SK-N-SH (cell line): ENCODE results near the gene BTF3. TPM values are rescaled to one million over a fixed set of nuclear protein-coding genes. Genes with fewer than 3 reads are reported as not detected.
"Not testable (repeated sequence)": the region's sequence is repeated elsewhere in the genome, so short reads cannot be mapped to it uniquely, and the experiment has no call there.

Source experiments
- CTCF ChIA-PET: fragments of 300-600, 350-600 bp; formaldehyde crosslinking; extraction: SDS; loops from one replicate; lab custom pipeline; 2021; lab: Yijun Ruan, JAX
- POLR2A ChIA-PET: fragments of 350-600 bp; sonication (Branson Sonifier 250); formaldehyde crosslinking; extraction: SDS; loops from one replicate; lab custom pipeline; 2020; ENCODE audit warnings: antibody characterized with exemption, inconsistent platforms; lab: Yijun Ruan, JAX
- DNase-seq: peaks from one replicate; pipeline ENCODE4 v3.0.0; 2012
- H2AFZ ChIP-seq: fragments of 200-600 bp; sonication (generic); 2 replicates; pipeline ENCODE4 v1.8.1; 2016; ENCODE audit warnings: antibody characterized with exemption, mild to moderate bottlenecking, low read depth
- H3F3A ChIP-seq: fragments of 200-600 bp; sonication (generic); replicated peaks from 2 replicates; pipeline ENCODE3; 2016; ENCODE audit warnings: antibody characterized with exemption, mild to moderate bottlenecking; ENCODE audit not compliant: insufficient read depth
- H3K27ac ChIP-seq, 2 experiments: fragments of 200-500 bp in 1 of 2; fragments of 200-600 bp in 1 of 2; sonication (Bioruptor generic) in 1 of 2; sonication (generic), shearing (Covaris generic) in 1 of 2; 2 replicates each; pipeline versions ENCODE4 v1.5.1 to v1.6.1; 2014 to 2016; ENCODE audit warnings: low read depth in 2 of 2, inconsistent platforms in 1 of 2, low read length in 1 of 2, mild to moderate bottlenecking in 1 of 2, mixed read lengths in 1 of 2
- H3K27me3 ChIP-seq: fragments of 200-600 bp; sonication (generic), shearing (Covaris generic); 2 replicates; pipeline ENCODE4 v1.6.1; 2016; ENCODE audit warnings: mixed run types; ENCODE audit not compliant: insufficient read depth
- H3K36me3 ChIP-seq, 2 experiments: fragments of 200-500 bp in 1 of 2; fragments of 200-600 bp in 1 of 2; sonication (Bioruptor generic) in 1 of 2; sonication (generic) in 1 of 2; replicated peaks in 1 of 2; 2 replicates each; pipeline versions ENCODE3 to v1.5.1; 2014 to 2016; ENCODE audit warnings: low read length in 1 of 2, mild to moderate bottlenecking in 1 of 2; ENCODE audit not compliant: insufficient read depth in 2 of 2, control insufficient read depth in 1 of 2
- H3K4me1 ChIP-seq, 2 experiments: fragments of 200-500 bp in 1 of 2; fragments of 200-600 bp in 1 of 2; sonication (Bioruptor generic) in 1 of 2; sonication (generic), shearing (Covaris generic) in 1 of 2; 2 replicates each; pipeline versions ENCODE4 v1.5.1 to v1.6.1; 2014 to 2016; ENCODE audit warnings: low read depth in 1 of 2, low read length in 1 of 2, mixed run types in 1 of 2; ENCODE audit not compliant: insufficient read depth in 2 of 2, control insufficient read depth in 1 of 2
- H3K4me2 ChIP-seq: fragments of 200-600 bp; sonication (generic), shearing (Covaris generic); 2 replicates; pipeline ENCODE4 v1.6.1; 2017; ENCODE audit warnings: mixed run types
- H3K4me3 ChIP-seq, 2 experiments: fragments of 200-500 bp in 1 of 2; fragments of 200-600 bp in 1 of 2; sonication (Bioruptor generic) in 1 of 2; sonication (generic), shearing (Covaris generic) in 1 of 2; 2 replicates each; pipeline versions ENCODE4 v1.5.1 to v1.8.1; 2014 to 2016; ENCODE audit warnings: low read depth in 2 of 2, inconsistent platforms in 1 of 2, low read length in 1 of 2, mild to moderate bottlenecking in 1 of 2, mixed read lengths in 1 of 2, moderate library complexity in 1 of 2
- H3K79me2 ChIP-seq: fragments of 200-600 bp; sonication (generic); 2 replicates; pipeline ENCODE4 v1.8.1; 2017; ENCODE audit warnings: mild to moderate bottlenecking; ENCODE audit not compliant: insufficient read depth
- H3K9ac ChIP-seq: fragments of 200-600 bp; sonication (generic); 2 replicates; pipeline ENCODE4 v1.6.1; 2017; ENCODE audit warnings: mixed run types
- H3K9me2 ChIP-seq: fragments of 200-600 bp; sonication (generic); 2 replicates; pipeline ENCODE4 v1.6.1; 2017; ENCODE audit warnings: mixed run types
- H3K9me3 ChIP-seq: fragments of 200-600 bp; sonication (generic); 2 replicates; pipeline ENCODE4 v1.6.1; 2017; ENCODE audit warnings: mixed run types, mild to moderate bottlenecking, moderate library complexity
- H4K20me1 ChIP-seq: fragments of 200-600 bp; sonication (generic); 2 replicates; pipeline ENCODE4 v1.6.1; 2017; ENCODE audit warnings: mild to moderate bottlenecking, mixed run types; ENCODE audit not compliant: insufficient read depth
- CHD2 ChIP-seq: fragments of 150-350 bp; IDR thresholded peaks from 2 replicates; pipeline ENCODE4 v1.6.1; 2018; ENCODE audit warnings: low read length; ENCODE audit not compliant: partially characterized antibody
- EP300 ChIP-seq, 2 experiments: IDR thresholded peaks; 2 replicates each; pipeline versions ENCODE4 v1.4.0 to v1.6.1; 2012; ENCODE audit warnings: borderline replicate concordance in 1 of 2, low read depth in 1 of 2, low read length in 1 of 2
- FOSL2 ChIP-seq: IDR thresholded peaks from 2 replicates; pipeline ENCODE4 v1.4.0; 2012; ENCODE audit warnings: low read depth, mild to moderate bottlenecking, moderate library complexity, borderline replicate concordance
- GABPA ChIP-seq: IDR thresholded peaks from 2 replicates; pipeline ENCODE4 v1.4.0; 2012; ENCODE audit warnings: low read depth, mild to moderate bottlenecking
- JUND ChIP-seq: IDR thresholded peaks from 2 replicates; pipeline ENCODE4 v1.4.0; 2012
- MXI1 ChIP-seq: IDR thresholded peaks from 2 replicates; pipeline ENCODE4 v1.6.1; 2012; ENCODE audit warnings: mild to moderate bottlenecking, low read depth, low read length, improper control_type of control experiment
- PBX3 ChIP-seq: IDR thresholded peaks from 2 replicates; pipeline ENCODE4; 2012
- RFX5 ChIP-seq: IDR thresholded peaks from 2 replicates; pipeline ENCODE4 v1.6.1; 2012; ENCODE audit warnings: mild to moderate bottlenecking, improper control_type of control experiment, low read length
- RXRA ChIP-seq: IDR thresholded peaks from 2 replicates; pipeline ENCODE4 v1.4.0; 2012; ENCODE audit warnings: low read depth, mild to moderate bottlenecking, borderline replicate concordance
- TCF12 ChIP-seq: IDR thresholded peaks from 2 replicates; pipeline ENCODE4 v1.4.0; 2012
- TEAD4 ChIP-seq: IDR thresholded peaks from 2 replicates; pipeline ENCODE4 v1.4.0; 2012; ENCODE audit warnings: mild to moderate bottlenecking, borderline replicate concordance; ENCODE audit not compliant: insufficient read depth
- USF1 ChIP-seq: IDR thresholded peaks from 2 replicates; pipeline ENCODE4 v1.4.0; 2012; ENCODE audit warnings: low read depth, borderline replicate concordance
- YY1 ChIP-seq: IDR thresholded peaks from 2 replicates; pipeline ENCODE4 v1.4.0; 2012; ENCODE audit warnings: low read depth, mild to moderate bottlenecking
- ZBTB33 ChIP-seq: IDR thresholded peaks from 2 replicates; pipeline ENCODE4 v1.4.0; 2012; ENCODE audit warnings: low read depth, borderline replicate concordance
- WGBS: methylation state at CpG from one replicate; pipeline ENCODE4 v1.1.6; 2017; ENCODE audit warnings: low lambda C conversion rate; 5-methylcytosine and 5-hydroxymethylcytosine counted together
- polyA plus RNA-seq, 3 experiments: library from polyadenylated mRNA; depleted of rRNA; stranded (reverse); fragments of >200 nt; gene quantifications; 2 replicates each; pipeline ENCODE4 v1.2.3, GENCODE V29; 2012
- TF ChIP-seq, protein P1 (sequence below): fragments of 150-350 bp; IDR thresholded peaks from 2 replicates; pipeline ENCODE4 v1.6.1; 2016; ENCODE audit warnings: mild to moderate bottlenecking, low read depth, low read length

The BTF3 gene
- polyA plus RNA-seq, 1 of the 3 experiments (the other 2 are of a cell fraction), result 492 TPM

DNA sequence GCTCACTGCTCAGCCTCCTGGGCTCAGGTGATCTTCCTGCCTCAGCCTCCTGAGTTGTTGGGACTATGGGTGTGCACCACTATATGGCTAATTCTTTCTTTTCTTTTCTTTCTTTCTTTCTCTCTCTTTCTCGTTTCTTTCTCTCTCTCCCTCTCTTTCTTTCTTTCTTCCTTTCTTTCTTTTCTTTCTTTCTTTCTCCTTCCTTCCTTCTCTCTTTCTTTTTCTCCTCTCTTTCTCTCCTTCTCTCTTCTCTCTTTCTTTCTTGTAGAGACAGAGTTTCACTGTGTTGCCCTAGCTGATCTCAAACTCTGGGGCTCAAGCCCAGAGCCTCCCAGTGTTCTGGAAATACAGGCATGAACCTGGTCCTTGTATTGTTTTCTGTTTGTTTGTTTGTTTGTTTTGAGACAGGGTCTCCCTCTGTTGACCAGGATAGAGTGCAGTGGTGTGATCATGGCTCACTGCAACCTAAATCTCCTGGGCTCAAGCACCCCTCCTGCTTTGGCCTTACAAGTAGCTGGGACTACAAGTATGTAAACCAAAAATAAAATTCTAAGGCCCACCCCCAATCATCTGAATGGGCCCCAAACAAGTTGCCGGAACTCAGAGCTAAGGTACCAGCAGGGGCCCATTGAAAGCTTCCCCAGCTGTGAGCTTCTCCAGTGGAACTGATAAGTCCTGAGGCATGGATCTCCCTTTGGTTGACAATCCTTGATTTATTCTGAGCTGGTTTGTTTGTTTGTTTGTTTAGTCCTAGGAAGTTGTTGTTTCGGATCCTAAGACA lies 11.9 kb upstream of the BTF3 start:
- no peaks in the 10 kb centered on the region for H4K20me1 ChIP-seq
- H3K4me3 ChIP-seq, result no peak overlapping the region
- no peaks in the 10 kb centered on the region for H3K36me3 ChIP-seq
- H2AFZ ChIP-seq, result no peak overlapping the region
- no peak for TF ChIP-seq FOSL2
- no peak for TF ChIP-seq EP300 (IDR thresholded peaks at IDR 0.05; ENCODE audit: borderline replicate concordance in 1 of 2, low read depth in 1 of 2, low read length in 1 of 2)
- no peak overlapping the region for H3K27ac ChIP-seq
- no peak for DNase-seq
- POLR2A ChIA-PET, result no interaction called here
- H3K9me2 ChIP-seq, result no peaks in the 10 kb centered on the region
- H3F3A ChIP-seq, result peaks cover 13% of the 10 kb centered on the region
- no peaks in the 10 kb centered on the region for H3K79me2 ChIP-seq
- H3K4me2 ChIP-seq, result no peak overlapping the region
- no peaks in the 10 kb centered on the region for H3K27me3 ChIP-seq
- 50% methylated on average over 3 of the region's 3 CpGs for WGBS
- no peaks in the 10 kb centered on the region for H3K4me1 ChIP-seq
- H3K9me3 ChIP-seq, result no peaks in the 10 kb centered on the region
- CTCF ChIA-PET, result interaction anchor here (1.4 to 4.5 kb wide), 2 partner anchors 11 to 35 kb away, joined by 7 to 14 read pairs; partner anchors contain the start of gene BTF3
- no peak overlapping the region for H3K9ac ChIP-seq

- H3K9ac ChIP-seq, H3K27me3 ChIP-seq, H2AFZ ChIP-seq, H3K4me3 ChIP-seq, H3K79me2 ChIP-seq, H3K4me1 ChIP-seq, H3K36me3 ChIP-seq, DNase-seq, H3K27ac ChIP-seq, H4K20me1 ChIP-seq, H3K9me3 ChIP-seq, POLR2A ChIA-PET, H3K4me2 ChIP-seq, H3K9me2 ChIP-seq: not testable (repeated sequence)
- peaks cover 13% of the 10 kb centered on the region for H3F3A ChIP-seq
- CTCF ChIA-PET, result interaction anchor here (1.1 to 4.5 kb wide), 4 partner anchors 10 to 271 kb away, joined by 4 to 14 read pairs (median 6); partner anchors contain the start of gene BTF3
- WGBS, result 80% methylated on average over 4 of the region's 4 CpGs
Observed at GRCh38 chr5:73487257-73487656, 11.0 kb upstream of the BTF3 start.

DNA sequence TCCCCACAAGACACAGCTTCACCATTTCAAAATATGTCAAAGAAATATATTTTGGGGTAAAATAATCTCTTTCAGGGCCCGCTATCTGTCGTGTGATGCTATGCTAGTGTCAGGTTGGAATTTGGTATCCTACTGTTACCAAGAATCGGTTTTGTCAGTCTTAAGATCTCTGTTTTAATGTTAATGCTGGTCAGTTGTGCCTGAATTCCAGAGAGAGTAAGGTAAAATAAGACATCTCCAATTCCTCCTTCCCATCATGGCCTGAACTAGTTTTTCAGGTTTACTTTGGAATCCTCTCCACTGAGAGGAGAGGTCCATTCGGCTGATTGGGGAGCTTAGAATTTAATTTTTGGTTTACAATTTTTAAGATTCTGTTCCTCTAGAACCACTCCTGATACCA lies 10.4 kb upstream of the BTF3 start:
- no peak for TF ChIP-seq TEAD4
- no peak for TF ChIP-seq TCF12
- no peak for TF ChIP-seq PBX3
- TF ChIP-seq ZBTB33, result no peak
- TF ChIP-seq, protein P1, sequence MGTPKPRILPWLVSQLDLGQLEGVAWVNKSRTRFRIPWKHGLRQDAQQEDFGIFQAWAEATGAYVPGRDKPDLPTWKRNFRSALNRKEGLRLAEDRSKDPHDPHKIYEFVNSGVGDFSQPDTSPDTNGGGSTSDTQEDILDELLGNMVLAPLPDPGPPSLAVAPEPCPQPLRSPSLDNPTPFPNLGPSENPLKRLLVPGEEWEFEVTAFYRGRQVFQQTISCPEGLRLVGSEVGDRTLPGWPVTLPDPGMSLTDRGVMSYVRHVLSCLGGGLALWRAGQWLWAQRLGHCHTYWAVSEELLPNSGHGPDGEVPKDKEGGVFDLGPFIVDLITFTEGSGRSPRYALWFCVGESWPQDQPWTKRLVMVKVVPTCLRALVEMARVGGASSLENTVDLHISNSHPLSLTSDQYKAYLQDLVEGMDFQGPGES, result no peak
- TF ChIP-seq EP300 (IDR thresholded peaks at IDR 0.05; ENCODE audit: borderline replicate concordance in 1 of 2, low read depth in 1 of 2, low read length in 1 of 2), result no peak
- TF ChIP-seq YY1, result no peak
- TF ChIP-seq RXRA, result no peak
- no peak for TF ChIP-seq CHD2
- no peak for TF ChIP-seq MXI1
- TF ChIP-seq FOSL2, result no peak
- no peak for TF ChIP-seq RFX5
- TF ChIP-seq USF1, result no peak
- no peak for TF ChIP-seq GABPA
- TF ChIP-seq JUND, result no peak
- ChIA-PET CTCF (interaction anchor here (0.8 to 4.5 kb wide), 4 partner anchors 9 to 272 kb away, joined by 4 to 14 read pairs (median 4); partner anchors contain the start of gene BTF3), POLR2A (no interaction called here)
- H3K9ac ChIP-seq, result no peak overlapping the region
- H3K27ac ChIP-seq, result no peak overlapping the region
- no peak overlapping the region for H2AFZ ChIP-seq
- H3F3A ChIP-seq, result peaks cover 7% of the 10 kb centered on the region
- no peaks in the 10 kb centered on the region for H3K4me1 ChIP-seq
- H3K27me3 ChIP-seq, result no peaks in the 10 kb centered on the region
- no peak overlapping the region for H3K4me3 ChIP-seq
- H3K79me2 ChIP-seq, result no peaks in the 10 kb centered on the region
- no peaks in the 10 kb centered on the region for H3K9me3 ChIP-seq
- no peak for DNase-seq
- H3K36me3 ChIP-seq, result no peaks in the 10 kb centered on the region
- WGBS, result 73% methylated on average over 4 of the region's 4 CpGs
- no peak overlapping the region for H3K4me2 ChIP-seq
- no peaks in the 10 kb centered on the region for H4K20me1 ChIP-seq
- H3K9me2 ChIP-seq, result no peaks in the 10 kb centered on the region
